ENCODE measurements around the gene MRM2.

- no peak for TF ChIP-seq EED (IDR thresholded peaks at IDR 0.05; ENCODE audit: low read depth)
- no peak for TF ChIP-seq POLR2A (IDR thresholded peaks at IDR 0.05; ENCODE audit: low read depth, low read length)
- TF ChIP-seq MYC (IDR thresholded peaks at IDR 0.05; ENCODE audit: insufficient read depth, insufficient read length, insufficient replicate concordance, low read length, severe bottlenecking): no peak
- TF ChIP-seq ZNF687 (IDR thresholded peaks at IDR 0.05): no peak
These were observed 48.9 kb upstream of the MRM2 start for GRCh38 chr7:2290877-2291276.
